K562 (cell line): ENCODE data around the gene ATF4.

ENCODE experiments used
- AFF4 ChIP-seq: sonication (generic); formaldehyde crosslinking; IDR thresholded peaks from 2 replicates; pipeline ENCODE4 v1.8.0; 2023; ENCODE audit warnings: mild to moderate bottlenecking, missing genetic modification reagents
- CTCF ChIP-seq, 3 experiments: IDR thresholded peaks in 2 of 3; conservative IDR thresholded peaks in 1 of 3; 2 replicates each; pipeline ENCODE4 v1.5.1; 2011 to 2012; ENCODE audit warnings: low read length in 3 of 3, mild to moderate bottlenecking in 3 of 3, control low read depth in 2 of 3, improper control_type of control experiment in 1 of 3, inconsistent platforms in 1 of 3, low read depth in 1 of 3, mixed read lengths in 1 of 3, moderate library complexity in 1 of 3; ENCODE audit not compliant: insufficient read depth in 2 of 3
- FOXK1 ChIP-seq: sonication (generic); formaldehyde crosslinking; IDR thresholded peaks from 2 replicates; pipeline ENCODE4 v1.8.0; 2022; ENCODE audit warnings: missing genetic modification reagents, mild to moderate bottlenecking, borderline replicate concordance
- HDAC8 ChIP-seq: fragments of 450-650 bp; IDR thresholded peaks from 2 replicates; pipeline ENCODE4 v1.6.1; 2016; ENCODE audit warnings: mild to moderate bottlenecking, missing genetic modification characterization, moderate library complexity, missing compliant biosample characterization
- NFATC3 ChIP-seq: fragments of 450-650 bp; IDR thresholded peaks from 2 replicates; pipeline ENCODE4 v1.6.1; 2017; ENCODE audit warnings: mild to moderate bottlenecking
- POLR2A ChIP-seq: fragments of 450-650 bp; conservative IDR thresholded peaks from 2 replicates; pipeline ENCODE4 v1.6.1; 2016
- RFX5 ChIP-seq: IDR thresholded peaks from 2 replicates; pipeline ENCODE4 v1.6.1; 2011; ENCODE audit warnings: low read depth, mild to moderate bottlenecking, improper control_type of control experiment, low read length
- TEAD4 ChIP-seq, 2 experiments: sonication (generic) in 1 of 2; formaldehyde crosslinking in 1 of 2; IDR thresholded peaks; 2 replicates each; pipeline versions ENCODE4 v1.6.1 to v1.8.0; 2012 to 2022; ENCODE audit warnings: borderline replicate concordance in 1 of 2, inconsistent platforms in 1 of 2, low read length in 1 of 2, mild to moderate bottlenecking in 1 of 2, missing genetic modification reagents in 1 of 2
- ZNF124 ChIP-seq: sonication (generic); formaldehyde crosslinking; IDR thresholded peaks from 2 replicates; pipeline ENCODE4 v1.8.1; 2022; ENCODE audit warnings: missing genetic modification reagents
- ZNF263 ChIP-seq: sonication (generic); formaldehyde crosslinking; IDR thresholded peaks from 2 replicates; pipeline ENCODE4 v1.8.0; 2022; ENCODE audit warnings: mild to moderate bottlenecking, missing genetic modification reagents, borderline replicate concordance
- ZNF274 ChIP-seq: IDR thresholded peaks from 2 replicates; pipeline ENCODE4 v1.6.1; 2011; ENCODE audit warnings: low read depth, mild to moderate bottlenecking, low read length, moderate library complexity, borderline replicate concordance
- ZNF408 ChIP-seq: fragments of 250-450 bp; sonication (Bioruptor Pico); IDR thresholded peaks from 2 replicates; pipeline ENCODE4 v1.4.0; 2020; ENCODE audit warnings: low read depth, mild to moderate bottlenecking, moderate library complexity

DNA sequence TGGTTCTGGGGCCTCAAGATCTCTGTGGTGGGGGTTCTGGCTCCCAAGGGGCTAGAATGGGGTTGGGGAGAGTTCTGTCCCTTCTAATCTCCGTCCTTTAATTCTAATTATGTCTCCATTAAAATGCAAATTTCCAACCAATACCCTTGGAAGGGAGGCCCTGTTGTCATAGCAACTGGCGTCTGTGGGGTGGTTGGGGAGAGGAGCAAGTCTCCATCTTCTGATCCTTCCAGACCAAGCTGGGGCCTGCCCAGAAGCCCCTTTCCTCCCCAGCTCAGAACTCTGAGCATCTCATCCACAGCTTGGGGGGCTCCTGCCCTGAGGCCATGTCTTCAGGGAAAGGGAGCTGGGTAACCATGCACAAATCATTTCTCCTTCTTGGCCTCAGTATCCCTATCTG, 17.6 kb downstream of the ATF4 start:
- TF ChIP-seq CTCF (IDR thresholded peaks at IDR 0.05 in 2 of 3, conservative IDR thresholded peaks at IDR 0.05 in 1 of 3; ENCODE audit: insufficient read depth in 2 of 3, low read depth in 1 of 3, low read length in 3 of 3), result no peak
- no peak for TF ChIP-seq FOXK1 (CRISPR knock-in tag)
- TF ChIP-seq NFATC3, result no peak
- TF ChIP-seq HDAC8 (tag), result no peak
- TF ChIP-seq AFF4 (CRISPR knock-in tag), result no peak
- no peak for TF ChIP-seq ZNF408 (CRISPR knock-in tag)
- no peak for TF ChIP-seq TEAD4 (IDR thresholded peaks at IDR 0.05; ENCODE audit: low read length)
- no peak for TF ChIP-seq TEAD4 (CRISPR knock-in tag; IDR thresholded peaks at IDR 0.05; ENCODE audit: borderline replicate concordance)
- no peak for TF ChIP-seq ZNF124 (CRISPR knock-in tag)
- no peak for TF ChIP-seq POLR2A
- TF ChIP-seq RFX5, result no peak
- no peak for TF ChIP-seq ZNF274
- TF ChIP-seq ZNF263 (CRISPR knock-in tag), result no peak
